Lung (tissue), 12 donors: ENCODE data around the gene MIX23. TPM values are rescaled to one million over a fixed set of nuclear protein-coding genes. Genes with fewer than 3 reads are reported as not detected.

Experiments
- ATAC-seq: fragments of 200-7000 bp; cut with Tn5 transposase; one replicate; pipeline ENCODE4 v1.9.1; 2020; ENCODE audit warnings: moderate number of reproducible peaks; ENCODE audit not compliant: insufficient read depth, low FRiP score
- DNase-seq, 3 donors: peaks; one replicate each; pipeline ENCODE4 v3.0.0-alpha.2; 2013 to 2017
- H3K27ac ChIP-seq, 2 donors: one replicate each; pipeline ENCODE4 v1.5.1; 2013; ENCODE audit warnings: mild to moderate bottlenecking in 2 of 2, moderate library complexity in 2 of 2, control low read depth in 1 of 2, inconsistent platforms in 1 of 2, low read depth in 1 of 2, low read length in 1 of 2
- H3K27me3 ChIP-seq, 3 donors: one replicate each; pipeline ENCODE4 v1.5.1; 2013; ENCODE audit warnings: low read length in 2 of 3; ENCODE audit not compliant: control insufficient read depth in 3 of 3, insufficient read depth in 3 of 3
- H3K36me3 ChIP-seq, 4 donors: one replicate each; pipeline ENCODE4 v1.5.1; 2013; ENCODE audit warnings: low read length in 4 of 4, mild to moderate bottlenecking in 1 of 4, moderate library complexity in 1 of 4; ENCODE audit not compliant: control insufficient read depth in 4 of 4, insufficient read depth in 4 of 4
- H3K4me1 ChIP-seq, 5 donors: one replicate each; pipeline ENCODE4 v1.5.1; 2013; ENCODE audit warnings: low read length in 5 of 5, mild to moderate bottlenecking in 2 of 5, moderate library complexity in 1 of 5; ENCODE audit not compliant: control insufficient read depth in 5 of 5, insufficient read depth in 5 of 5
- H3K4me3 ChIP-seq: one replicate; pipeline ENCODE4 v1.5.1; 2013; ENCODE audit warnings: mild to moderate bottlenecking, control low read depth, moderate library complexity
- H3K9ac ChIP-seq, 2 donors: one replicate each; pipeline ENCODE4 v1.5.1; 2013; ENCODE audit warnings: low read length in 2 of 2, control low read depth in 1 of 2; ENCODE audit not compliant: insufficient read depth in 1 of 2
- H3K9me3 ChIP-seq, 4 donors: one replicate each; pipeline ENCODE4 v1.5.1; 2013; ENCODE audit warnings: low read length in 3 of 4, mild to moderate bottlenecking in 1 of 4, moderate library complexity in 1 of 4; ENCODE audit not compliant: control insufficient read depth in 4 of 4, insufficient read depth in 3 of 4
- WGBS, 2 donors: extraction: QIAGEN DNeasy Blood & Tissue Kit; methylation state at CpG; one replicate each; pipeline ENCODE4 v1.1.7; 2013; 5-methylcytosine and 5-hydroxymethylcytosine counted together
- polyA plus RNA-seq, 2 donors: library from polyadenylated mRNA; stranded (reverse); fragments of 200-250 nt; gene quantifications; one replicate each; pipeline ENCODE4 v1.2.1, GENCODE V29; 2013
- total RNA-seq, 2 donors: library from RNA; depleted of rRNA in 1 of 2; stranded (reverse); fragments of >200 nt in 1 of 2; gene quantifications; one replicate each; pipeline ENCODE4 v1.2.1, GENCODE V29; 2014 to 2021
- TF ChIP-seq, protein P1 (sequence below): IDR thresholded peaks from 2 replicates; pipeline ENCODE4 v1.5.1; 2012; ENCODE audit warnings: mild to moderate bottlenecking; ENCODE audit errors: control extremely low read depth, extremely low read depth
- donor health status: control.
- donor health status: control.
- donor health status: Bipolar disorder and iron deficiency.
- donor health status: healthy.
- donor health status: DM: yes; HTN: yes; CAD: no.

Gene MIX23
- total and polyA plus RNA-seq, 4 donors: 17.8 to 40.4 (median 21.4) TPM

- DNase-seq (no peak), ATAC-seq (no peak)
- H3K27me3 ChIP-seq: no peaks in the 10 kb centered on the region
- no peak within 1 kb of the TSS for H3K4me3 ChIP-seq
- no peaks in the 10 kb centered on the region for H3K9me3 ChIP-seq
- H3K9ac ChIP-seq: no peak within 1 kb of the TSS
- no peak within 1 kb of the TSS for H3K27ac ChIP-seq
- TF ChIP-seq, protein P1, sequence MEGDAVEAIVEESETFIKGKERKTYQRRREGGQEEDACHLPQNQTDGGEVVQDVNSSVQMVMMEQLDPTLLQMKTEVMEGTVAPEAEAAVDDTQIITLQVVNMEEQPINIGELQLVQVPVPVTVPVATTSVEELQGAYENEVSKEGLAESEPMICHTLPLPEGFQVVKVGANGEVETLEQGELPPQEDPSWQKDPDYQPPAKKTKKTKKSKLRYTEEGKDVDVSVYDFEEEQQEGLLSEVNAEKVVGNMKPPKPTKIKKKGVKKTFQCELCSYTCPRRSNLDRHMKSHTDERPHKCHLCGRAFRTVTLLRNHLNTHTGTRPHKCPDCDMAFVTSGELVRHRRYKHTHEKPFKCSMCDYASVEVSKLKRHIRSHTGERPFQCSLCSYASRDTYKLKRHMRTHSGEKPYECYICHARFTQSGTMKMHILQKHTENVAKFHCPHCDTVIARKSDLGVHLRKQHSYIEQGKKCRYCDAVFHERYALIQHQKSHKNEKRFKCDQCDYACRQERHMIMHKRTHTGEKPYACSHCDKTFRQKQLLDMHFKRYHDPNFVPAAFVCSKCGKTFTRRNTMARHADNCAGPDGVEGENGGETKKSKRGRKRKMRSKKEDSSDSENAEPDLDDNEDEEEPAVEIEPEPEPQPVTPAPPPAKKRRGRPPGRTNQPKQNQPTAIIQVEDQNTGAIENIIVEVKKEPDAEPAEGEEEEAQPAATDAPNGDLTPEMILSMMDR: no peak
- WGBS, 2 donors: 25 to 44% methylated on average over 6 of the region's 6 CpGs
- no peaks in the 10 kb centered on the region for H3K36me3 ChIP-seq
- H3K4me1 ChIP-seq: no peaks in the 10 kb centered on the region
Observed at GRCh38 chr3:122324871-122325323, 58.1 kb downstream of the MIX23 start, which contains the start of gene CSTA. CSTA (plus strand) TSS chr3:122325248; CDS start chr3:122325293, 45 bp downstream.

GRCh38 chr3:122322095-122323075 is 60.6 kb downstream of the MIX23 start:
- WGBS, 2 donors: 56 to 67% methylated on average over 5 of the region's 5 CpGs
- no peaks in the 10 kb centered on the region for H3K4me1 ChIP-seq
- no peak overlapping the region for H3K9ac ChIP-seq
- TF ChIP-seq, protein P1: no peak
- DNase-seq (no peak), ATAC-seq (no peak)
- no peak overlapping the region for H3K4me3 ChIP-seq
- no peaks in the 10 kb centered on the region for H3K9me3 ChIP-seq
- no peaks in the 10 kb centered on the region for H3K36me3 ChIP-seq
- H3K27me3 ChIP-seq: no peaks in the 10 kb centered on the region
- H3K27ac ChIP-seq: no peak overlapping the region

- TF ChIP-seq, protein P1: no peak
- DNase-seq (no peak), ATAC-seq (no peak)
- H3K9ac ChIP-seq: no peak overlapping the region
- H3K9me3 ChIP-seq: peaks cover 0 to 2% (median 0%) of the 10 kb centered on the region in 4 donors
- no peaks in the 10 kb centered on the region for H3K36me3 ChIP-seq
- no peaks in the 10 kb centered on the region for H3K27me3 ChIP-seq
- no peak overlapping the region for H3K27ac ChIP-seq
- WGBS, 2 donors: 92 to 95% methylated on average over 2 of the region's 2 CpGs
- no peak overlapping the region for H3K4me3 ChIP-seq
- peaks cover 0 to 1% (median 0%) of the 10 kb centered on the region in 5 donors for H3K4me1 ChIP-seq
Observed at GRCh38 chr3:122318620-122319019, 64.4 kb downstream of the MIX23 start.
